ENCODE data around the gene DENND2D. TPM values are rescaled to one million over a fixed set of nuclear protein-coding genes. Genes with fewer than 3 reads are reported as not detected.

DENND2D gene
- total RNA-seq, 1 donor from 2014 or later = 4.4 TPM

GRCh38 chr1:111176678-111177077 lies 23.8 kb downstream of the DENND2D start:
- no peaks in the 10 kb centered on the region for H3K9me3 ChIP-seq
- no peaks in the 10 kb centered on the region for H3K4me1 ChIP-seq
- peaks cover 8 to 34% of the 10 kb centered on the region in 2 donors for H3K36me3 ChIP-seq
- intact Hi-C loops (cut with DNase I) = no loop called here
- DNase-seq (ENCODE audit: low spot score in 2 of 2) = no peak
- no peak overlapping the region for H3K27ac ChIP-seq
- no peaks in the 10 kb centered on the region for H3K27me3 ChIP-seq
- TF ChIP-seq CTCF (IDR thresholded peaks at IDR 0.05) = no peak
- no peak overlapping the region for H3K4me3 ChIP-seq

- intact Hi-C loops (cut with DNase I) = no loop called here
- Histone ChIP-seq H3K36me3 (peaks cover 11 to 38% of the 10 kb centered on the region in 2 donors), H3K27ac (no peak overlapping the region), H3K4me1 (no peaks in the 10 kb centered on the region), H3K27me3 (no peaks in the 10 kb centered on the region), H3K4me3 (no peak overlapping the region), H3K9me3 (no peaks in the 10 kb centered on the region)
- no peak for TF ChIP-seq CTCF (IDR thresholded peaks at IDR 0.05)
- DNase-seq (ENCODE audit: low spot score in 2 of 2) = no peak
These were observed 25.1 kb downstream of the DENND2D start for GRCh38 chr1:111175349-111175748.

GRCh38 chr1:111174070-111174469 lies 26.4 kb downstream of the DENND2D start:
- no peak for TF ChIP-seq CTCF (IDR thresholded peaks at IDR 0.05)

GRCh38 chr1:111172463-111172862 lies 28.0 kb downstream of the DENND2D start:
- Histone ChIP-seq H3K4me1 (no peaks in the 10 kb centered on the region), H3K36me3 (peaks cover 11 to 34% of the 10 kb centered on the region in 2 donors), H3K4me3 (no peak overlapping the region), H3K27me3 (no peaks in the 10 kb centered on the region), H3K9me3 (no peaks in the 10 kb centered on the region), H3K27ac (no peak overlapping the region)
- DNase-seq (ENCODE audit: low spot score in 2 of 2) = no peak
- intact Hi-C loops (cut with DNase I) = no loop called here
- TF ChIP-seq CTCF (IDR thresholded peaks at IDR 0.05) = no peak

More at GRCh38 chr1:111174070-111174469, 26.4 kb downstream of the DENND2D start:
- Histone ChIP-seq H3K27ac (no peak overlapping the region), H3K4me1 (no peaks in the 10 kb centered on the region), H3K9me3 (no peaks in the 10 kb centered on the region), H3K4me3 (no peak overlapping the region), H3K36me3 (peaks cover 11 to 31% of the 10 kb centered on the region in 2 donors), H3K27me3 (no peaks in the 10 kb centered on the region)
- no peak for DNase-seq (ENCODE audit: low spot score in 2 of 2)
- intact Hi-C loops (cut with DNase I) = no loop called here

- H3K27me3 ChIP-seq = no peaks in the 10 kb centered on the region
- H3K4me3 ChIP-seq = no peak overlapping the region
- peaks cover 16 to 40% of the 10 kb centered on the region in 2 donors for H3K36me3 ChIP-seq
- TF ChIP-seq CTCF (IDR thresholded peaks at IDR 0.05) = no peak
- no peak for DNase-seq (ENCODE audit: low spot score in 2 of 2)
- intact Hi-C loops (cut with DNase I) = no loop called here
- no peak overlapping the region for H3K27ac ChIP-seq
- no peaks in the 10 kb centered on the region for H3K9me3 ChIP-seq
- no peaks in the 10 kb centered on the region for H3K4me1 ChIP-seq
These were observed 36.3 kb downstream of the DENND2D start for GRCh38 chr1:111164151-111164550.

GRCh38 chr1:111163363-111163762 lies 37.1 kb downstream of the DENND2D start:
- Histone ChIP-seq H3K27ac (no peak overlapping the region), H3K36me3 (peaks cover 16 to 40% of the 10 kb centered on the region in 2 donors), H3K27me3 (no peaks in the 10 kb centered on the region), H3K9me3 (no peaks in the 10 kb centered on the region), H3K4me3 (no peak overlapping the region), H3K4me1 (no peaks in the 10 kb centered on the region)
- TF ChIP-seq CTCF (IDR thresholded peaks at IDR 0.05) = no peak
- intact Hi-C loops (cut with DNase I) = no loop called here
- DNase-seq (ENCODE audit: low spot score in 2 of 2) = no peak
